Limb (tissue), 2 donors: ENCODE results near the gene TMEM266.

Experiments used
- DNase-seq, 2 donors: peaks; one replicate each; pipeline ENCODE4 v3.0.0-alpha.2; 2016; ENCODE audit errors: extremely low spot score in 2 of 2

Gene TMEM266

GRCh38 chr15:76235186-76235826 lies 175.5 kb downstream of the TMEM266 start:
- DNase-seq = peak in 1 of 2 donors; percentile 48

GRCh38 chr15:76236350-76236749 lies 176.6 kb downstream of the TMEM266 start:
- no peak for DNase-seq

- no peak for DNase-seq
Observed at GRCh38 chr15:76239786-76240185, 180.0 kb downstream of the TMEM266 start.

GRCh38 chr15:76245072-76245610 lies 185.4 kb downstream of the TMEM266 start:
- DNase-seq = no peak

GRCh38 chr15:76251717-76252116 lies 191.9 kb downstream of the TMEM266 start:
- no peak for DNase-seq

GRCh38 chr15:76252249-76252648 lies 192.5 kb downstream of the TMEM266 start:
- no peak for DNase-seq

- no peak for DNase-seq
Observed at GRCh38 chr15:76253691-76254473, 194.1 kb downstream of the TMEM266 start.
